Gastroesophageal sphincter (tissue), 4 donors: ENCODE results near the gene TRIP12. TPM values are rescaled to one million over a fixed set of nuclear protein-coding genes. Genes with fewer than 3 reads are reported as not detected.

ENCODE experiments used
- ATAC-seq: fragments of 150-250 bp; one replicate; pipeline ENCODE4 v1.9.1; 2016; ENCODE audit warnings: mild to moderate bottlenecking, moderate library complexity
- H3K27ac ChIP-seq, 4 donors: fragments of 200-600 bp; sonication (generic) in 3 of 4; 1 replicate in 3 of 4; 2 replicates in 1 of 4; pipeline ENCODE4 v1.5.1; 2016 to 2019
- H3K27me3 ChIP-seq: fragments of 200-600 bp; sonication (generic); one replicate; pipeline ENCODE4 v1.5.1; 2019
- H3K36me3 ChIP-seq, 2 donors: fragments of 200-600 bp; sonication (generic); one replicate each; pipeline ENCODE4 v1.5.1; 2019; ENCODE audit warnings: control low read depth in 1 of 2
- H3K4me1 ChIP-seq, 3 donors: fragments of 200-600 bp; sonication (generic); 1 replicate in 2 of 3; 2 replicates in 1 of 3; pipeline ENCODE4 v1.5.1; 2016 to 2019; ENCODE audit warnings: control low read depth in 2 of 3
- H3K4me3 ChIP-seq, 2 donors: fragments of 200-600 bp; sonication (generic); one replicate each; pipeline ENCODE4 v1.5.1; 2019; ENCODE audit warnings: mild to moderate bottlenecking in 1 of 2, moderate library complexity in 1 of 2
- H3K9me3 ChIP-seq, 3 donors: fragments of 200-600 bp; sonication (generic); one replicate each; pipeline ENCODE4 v1.5.1; 2017 to 2019; ENCODE audit warnings: control low read depth in 2 of 3
- EP300 ChIP-seq: sonication (generic); formaldehyde crosslinking; IDR thresholded peaks from one replicate; pipeline ENCODE4 v1.6.1; 2017; ENCODE audit warnings: antibody characterized with exemption, mild to moderate bottlenecking
- POLR2A ChIP-seq, 2 donors: fragments of 450-650 bp; IDR thresholded peaks; one replicate each; pipeline ENCODE4 v1.6.1; 2017; ENCODE audit warnings: antibody characterized with exemption in 2 of 2, mild to moderate bottlenecking in 2 of 2, moderate library complexity in 1 of 2
- POLR2AphosphoS5 ChIP-seq: sonication (generic); formaldehyde crosslinking; IDR thresholded peaks from one replicate; pipeline ENCODE4 v1.6.1; 2017; ENCODE audit warnings: antibody characterized with exemption
- WGBS, 2 donors: methylation state at CpG; one replicate each; pipeline ENCODE4 v1.1.5; 2018; ENCODE audit warnings: low coverage in 1 of 2; 5-methylcytosine and 5-hydroxymethylcytosine counted together
- total RNA-seq, 4 donors: library from RNA; depleted of rRNA; stranded (reverse); fragments of >200 nt; gene quantifications; one replicate each; pipeline ENCODE4 v1.1.0, GENCODE V29; 2016
- TF ChIP-seq, protein P1 (sequence below), 4 experiments: fragments of 200-600 bp in 2 of 4; fragments of 450-650 bp in 2 of 4; sonication (generic) in 1 of 4; IDR thresholded peaks; one replicate each; pipeline ENCODE4 v1.5.1; 2017 to 2019; ENCODE audit warnings: antibody characterized with exemption in 4 of 4, mild to moderate bottlenecking in 2 of 4, moderate library complexity in 2 of 4

Gene TRIP12
- total RNA-seq, 4 donors from 2014 or later, result 138 to 203 (median 185) TPM

DNA sequence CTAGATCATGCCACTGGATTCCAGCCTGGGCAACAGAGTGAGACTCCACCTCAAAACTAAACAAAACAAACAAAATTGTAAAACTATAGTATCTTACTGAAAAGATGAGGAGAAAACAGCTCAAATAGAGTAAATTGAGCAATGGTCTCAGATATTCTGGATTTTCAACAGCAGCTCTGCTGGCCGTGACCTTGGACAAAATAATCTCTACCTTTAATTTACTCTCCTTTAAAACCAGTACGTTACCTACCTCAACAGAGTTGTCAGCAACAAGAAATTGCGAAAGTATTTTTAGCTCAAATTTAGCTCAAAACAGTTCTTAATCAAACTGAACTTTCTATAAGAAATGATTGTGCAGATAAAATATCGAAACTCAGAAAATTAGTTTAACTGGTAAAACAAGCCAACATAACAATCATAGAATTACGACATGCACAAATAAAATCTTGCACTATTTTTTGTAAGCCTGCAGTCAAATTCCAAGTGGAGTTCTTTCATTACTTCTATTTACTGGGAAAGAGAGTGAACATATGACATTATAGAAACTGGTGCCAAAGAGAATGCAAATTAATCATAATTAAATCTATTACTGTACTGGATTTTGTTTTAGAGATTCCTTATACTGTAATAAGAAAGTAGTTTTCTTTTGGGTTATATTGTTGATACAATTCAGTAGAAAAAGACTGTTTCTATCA is 40.8 kb downstream of the TRIP12 start:
- 57 to 66% methylated on average over 5 of the region's 5 CpGs for WGBS, 2 donors
- TF ChIP-seq POLR2A (IDR thresholded peaks at IDR 0.05) (no peak), EP300 (no peak), POLR2AphosphoS5 (no peak)
- TF ChIP-seq, protein P1, sequence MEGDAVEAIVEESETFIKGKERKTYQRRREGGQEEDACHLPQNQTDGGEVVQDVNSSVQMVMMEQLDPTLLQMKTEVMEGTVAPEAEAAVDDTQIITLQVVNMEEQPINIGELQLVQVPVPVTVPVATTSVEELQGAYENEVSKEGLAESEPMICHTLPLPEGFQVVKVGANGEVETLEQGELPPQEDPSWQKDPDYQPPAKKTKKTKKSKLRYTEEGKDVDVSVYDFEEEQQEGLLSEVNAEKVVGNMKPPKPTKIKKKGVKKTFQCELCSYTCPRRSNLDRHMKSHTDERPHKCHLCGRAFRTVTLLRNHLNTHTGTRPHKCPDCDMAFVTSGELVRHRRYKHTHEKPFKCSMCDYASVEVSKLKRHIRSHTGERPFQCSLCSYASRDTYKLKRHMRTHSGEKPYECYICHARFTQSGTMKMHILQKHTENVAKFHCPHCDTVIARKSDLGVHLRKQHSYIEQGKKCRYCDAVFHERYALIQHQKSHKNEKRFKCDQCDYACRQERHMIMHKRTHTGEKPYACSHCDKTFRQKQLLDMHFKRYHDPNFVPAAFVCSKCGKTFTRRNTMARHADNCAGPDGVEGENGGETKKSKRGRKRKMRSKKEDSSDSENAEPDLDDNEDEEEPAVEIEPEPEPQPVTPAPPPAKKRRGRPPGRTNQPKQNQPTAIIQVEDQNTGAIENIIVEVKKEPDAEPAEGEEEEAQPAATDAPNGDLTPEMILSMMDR (IDR thresholded peaks at IDR 0.05), result no peak
- H3K27me3 ChIP-seq, result no peaks in the 10 kb centered on the region
- peaks cover 0 to 42% (median 5%) of the 10 kb centered on the region in 3 donors for H3K4me1 ChIP-seq
- H3K36me3 ChIP-seq, result peaks cover 0 to 46% of the 10 kb centered on the region in 2 donors
- no peak overlapping the region for H3K27ac ChIP-seq
- H3K4me3 ChIP-seq, result no peak overlapping the region
- ATAC-seq, result no peak
- H3K9me3 ChIP-seq, result no peaks in the 10 kb centered on the region

DNA sequence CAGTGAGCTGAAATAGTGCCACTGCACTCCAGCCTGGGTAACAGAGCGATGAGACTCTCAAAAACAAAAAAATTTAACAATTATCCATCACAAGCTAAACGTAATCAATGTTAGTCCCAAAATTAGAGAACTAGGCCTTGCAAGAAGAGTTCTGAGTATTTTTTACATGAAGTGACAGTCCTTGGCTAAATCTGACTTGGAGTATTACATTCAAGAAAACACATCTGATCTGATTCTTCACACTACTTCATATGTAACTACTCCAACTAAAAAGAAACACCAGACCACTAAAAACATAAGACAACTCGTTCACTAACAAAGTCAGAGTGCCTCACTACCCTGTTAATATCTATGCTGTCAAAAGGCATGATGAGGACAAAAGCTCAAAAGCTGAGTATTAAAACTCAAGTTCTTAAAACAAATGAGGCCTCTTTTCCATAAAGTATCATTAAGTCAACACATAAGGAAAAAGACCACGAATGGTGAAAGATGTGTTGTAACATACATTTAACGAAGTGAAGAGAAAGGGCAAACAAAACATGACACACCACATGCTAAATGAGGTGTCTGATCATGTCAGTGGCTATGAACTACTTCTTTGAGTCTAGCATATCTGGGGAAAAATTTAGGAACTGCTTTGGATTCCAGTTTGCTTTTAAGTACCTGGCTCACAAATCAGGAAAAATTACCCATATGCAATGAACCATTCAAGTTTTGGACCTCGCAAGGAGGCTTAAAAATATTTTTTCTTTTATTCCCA is 42.4 kb downstream of the TRIP12 start:
- no peak overlapping the region for H3K4me3 ChIP-seq
- WGBS, 2 donors, result 67 to 83% methylated on average over 4 to 6 of the region's 6 CpGs
- H3K27me3 ChIP-seq, result no peaks in the 10 kb centered on the region
- no peak overlapping the region for H3K27ac ChIP-seq
- no peaks in the 10 kb centered on the region for H3K9me3 ChIP-seq
- ATAC-seq, result no peak
- TF ChIP-seq POLR2A (IDR thresholded peaks at IDR 0.05) (no peak), POLR2AphosphoS5 (no peak), EP300 (no peak)
- TF ChIP-seq, protein P1 (IDR thresholded peaks at IDR 0.05), result no peak
- H3K36me3 ChIP-seq, result peaks cover 0 to 50% of the 10 kb centered on the region in 2 donors
- peaks cover 0 to 31% (median 8%) of the 10 kb centered on the region in 3 donors for H3K4me1 ChIP-seq

DNA sequence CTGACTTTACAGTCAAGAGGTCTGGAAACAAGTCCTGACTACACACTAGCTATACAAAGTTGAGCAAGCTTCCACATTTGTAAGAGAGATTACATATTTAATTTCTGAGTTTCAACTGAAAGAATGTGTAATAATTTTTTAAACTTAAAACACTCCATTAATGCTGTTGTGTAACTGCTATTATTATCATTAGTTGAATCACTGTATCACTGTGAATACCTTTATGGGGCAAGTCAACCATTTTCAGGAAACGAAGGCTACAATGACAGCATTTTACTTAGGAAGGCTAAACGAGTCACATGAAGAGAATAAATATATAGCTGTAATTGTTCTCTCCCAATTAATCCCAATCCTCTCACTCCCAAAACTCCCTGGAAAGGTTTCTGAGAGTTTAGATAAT is 46.3 kb downstream of the TRIP12 start:
- no peaks in the 10 kb centered on the region for H3K27me3 ChIP-seq
- H3K4me1 ChIP-seq, result peaks cover 3 to 27% (median 4%) of the 10 kb centered on the region in 3 donors
- H3K9me3 ChIP-seq, result no peaks in the 10 kb centered on the region
- no peak for ATAC-seq
- H3K27ac ChIP-seq, result no peak overlapping the region
- WGBS, 2 donors, result 68 to 74% methylated on average over 2 of the region's 2 CpGs
- TF ChIP-seq POLR2AphosphoS5 (no peak), POLR2A (IDR thresholded peaks at IDR 0.05) (no peak), EP300 (no peak)
- TF ChIP-seq, protein P1 (IDR thresholded peaks at IDR 0.05), result no peak
- peaks cover 0 to 49% of the 10 kb centered on the region in 2 donors for H3K36me3 ChIP-seq
- H3K4me3 ChIP-seq, result no peak overlapping the region

DNA sequence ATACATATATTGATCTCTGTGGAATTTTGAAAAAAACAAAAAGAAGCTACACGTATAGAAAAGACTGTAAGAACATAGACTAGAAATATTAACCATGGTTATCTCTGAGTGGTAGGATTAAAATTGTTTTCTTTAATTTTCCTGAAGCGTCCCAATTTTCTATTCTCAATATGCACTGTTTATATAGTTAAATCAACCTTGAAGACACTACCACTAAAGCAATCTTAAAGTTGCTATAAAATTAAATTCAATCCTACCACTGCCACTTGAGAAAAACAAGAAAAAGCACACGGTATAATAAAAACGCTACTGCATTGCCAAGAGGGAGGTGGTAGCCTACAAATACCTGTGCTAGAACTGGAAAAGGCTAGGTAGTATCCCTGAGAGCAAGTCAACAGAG is 47.2 kb downstream of the TRIP12 start:
- Histone ChIP-seq H3K4me1 (peaks cover 3 to 25% (median 4%) of the 10 kb centered on the region in 3 donors), H3K27ac (no peak overlapping the region), H3K4me3 (no peak overlapping the region), H3K36me3 (peaks cover 0 to 40% of the 10 kb centered on the region in 2 donors), H3K27me3 (no peaks in the 10 kb centered on the region), H3K9me3 (no peaks in the 10 kb centered on the region)
- TF ChIP-seq, protein P1 (IDR thresholded peaks at IDR 0.05), result no peak
- TF ChIP-seq POLR2A (IDR thresholded peaks at IDR 0.05) (no peak), EP300 (no peak), POLR2AphosphoS5 (no peak)
- WGBS, 2 donors, result 70 to 85% methylated on average over 3 to 4 of the region's 4 CpGs
- no peak for ATAC-seq
